SH-SY5Y (cell line): ENCODE data around the gene FAM228B.

Source experiments
- GATA2 ChIP-seq: IDR thresholded peaks from 2 replicates; pipeline ENCODE4 v1.6.1; 2011; ENCODE audit warnings: mild to moderate bottlenecking, low read depth, low read length
- GATA3 ChIP-seq: IDR thresholded peaks from 2 replicates; pipeline ENCODE4 v1.6.1; 2011; ENCODE audit warnings: low read depth, mild to moderate bottlenecking, low read length, moderate library complexity

GRCh38 chr2:24123922-24124580 lies 782 bp downstream of the FAM228B start:
- TF ChIP-seq GATA2 (no peak), GATA3 (no peak)
